Upper lobe of right lung (tissue), 1 donor: ENCODE data around the gene NOS3. TPM values are rescaled to one million over a fixed set of nuclear protein-coding genes. Genes with fewer than 3 reads are reported as not detected.

ENCODE experiments used
- ATAC-seq: fragments of 200-7000 bp; cut with Tn5 transposase; one replicate; pipeline ENCODE4 v1.9.1; 2020; ENCODE audit warnings: mild to moderate bottlenecking, moderate library complexity
- DNase-seq: peaks from one replicate; pipeline ENCODE4 v3.0.0-alpha.2; 2020
- H3K27ac ChIP-seq: fragments of 200-600 bp; one replicate; pipeline ENCODE4 v1.8.0; 2022
- H3K27me3 ChIP-seq: fragments of 200-600 bp; one replicate; pipeline ENCODE4 v1.8.0; 2022; ENCODE audit warnings: mild to moderate bottlenecking
- H3K36me3 ChIP-seq: fragments of 200-600 bp; one replicate; pipeline ENCODE4 v1.8.0; 2022
- H3K4me1 ChIP-seq: fragments of 200-600 bp; one replicate; pipeline ENCODE4 v1.8.0; 2022
- H3K4me3 ChIP-seq: fragments of 200-600 bp; one replicate; pipeline ENCODE4 v1.8.0; 2022; ENCODE audit warnings: mild to moderate bottlenecking
- H3K9me3 ChIP-seq: fragments of 200-600 bp; one replicate; pipeline ENCODE4 v1.8.0; 2022
- intact Hi-C: fragments of 100-400 bp; cut with DNase I; formaldehyde crosslinking; loops from one replicate; pipeline ENCODE4 v1.11.0; 2022
- total RNA-seq: library from RNA; stranded (reverse); fragmentation: NEBNext Ultra II Directional; extraction: Animal tissue kit (Norgen Biotek cat#: 25700); gene quantifications from one replicate; pipeline ENCODE4 v1.2.1, GENCODE V29; 2021
- TF ChIP-seq, protein P1 (sequence below): fragments of 200-600 bp; IDR thresholded peaks from one replicate; pipeline ENCODE4 v1.8.0; 2022; ENCODE audit warnings: antibody characterized with exemption
- donor health status: DM: no; HTN: yes; CAD: no; lungs with severe emphysema.

Gene NOS3
- total RNA-seq, 1 donor from 2014 or later = 42.9 TPM

DNA sequence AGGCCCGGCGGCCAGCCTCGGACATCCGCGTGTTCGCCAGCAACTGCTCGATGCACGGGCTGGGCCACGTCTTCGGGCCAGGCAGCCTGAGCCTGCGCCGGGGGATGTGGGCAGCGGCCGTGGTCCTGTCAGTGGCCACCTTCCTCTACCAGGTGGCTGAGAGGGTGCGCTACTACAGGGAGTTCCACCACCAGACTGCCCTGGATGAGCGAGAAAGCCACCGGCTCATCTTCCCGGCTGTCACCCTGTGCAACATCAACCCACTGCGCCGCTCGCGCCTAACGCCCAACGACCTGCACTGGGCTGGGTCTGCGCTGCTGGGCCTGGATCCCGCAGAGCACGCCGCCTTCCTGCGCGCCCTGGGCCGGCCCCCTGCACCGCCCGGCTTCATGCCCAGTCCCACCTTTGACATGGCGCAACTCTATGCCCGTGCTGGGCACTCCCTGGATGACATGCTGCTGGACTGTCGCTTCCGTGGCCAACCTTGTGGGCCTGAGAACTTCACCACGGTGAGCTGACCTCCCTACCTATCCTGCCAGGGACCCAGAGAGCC is 58.2 kb downstream of the NOS3 start:
- Histone ChIP-seq H3K36me3 (peaks cover 13% of the 10 kb centered on the region), H3K27ac (no peak overlapping the region), H3K9me3 (no peaks in the 10 kb centered on the region), H3K4me3 (no peak overlapping the region), H3K27me3 (no peaks in the 10 kb centered on the region), H3K4me1 (peaks cover 6% of the 10 kb centered on the region)
- no peak for ATAC-seq
- DNase-seq = no peak
- intact Hi-C loops = no loop called here
- TF ChIP-seq, protein P1, sequence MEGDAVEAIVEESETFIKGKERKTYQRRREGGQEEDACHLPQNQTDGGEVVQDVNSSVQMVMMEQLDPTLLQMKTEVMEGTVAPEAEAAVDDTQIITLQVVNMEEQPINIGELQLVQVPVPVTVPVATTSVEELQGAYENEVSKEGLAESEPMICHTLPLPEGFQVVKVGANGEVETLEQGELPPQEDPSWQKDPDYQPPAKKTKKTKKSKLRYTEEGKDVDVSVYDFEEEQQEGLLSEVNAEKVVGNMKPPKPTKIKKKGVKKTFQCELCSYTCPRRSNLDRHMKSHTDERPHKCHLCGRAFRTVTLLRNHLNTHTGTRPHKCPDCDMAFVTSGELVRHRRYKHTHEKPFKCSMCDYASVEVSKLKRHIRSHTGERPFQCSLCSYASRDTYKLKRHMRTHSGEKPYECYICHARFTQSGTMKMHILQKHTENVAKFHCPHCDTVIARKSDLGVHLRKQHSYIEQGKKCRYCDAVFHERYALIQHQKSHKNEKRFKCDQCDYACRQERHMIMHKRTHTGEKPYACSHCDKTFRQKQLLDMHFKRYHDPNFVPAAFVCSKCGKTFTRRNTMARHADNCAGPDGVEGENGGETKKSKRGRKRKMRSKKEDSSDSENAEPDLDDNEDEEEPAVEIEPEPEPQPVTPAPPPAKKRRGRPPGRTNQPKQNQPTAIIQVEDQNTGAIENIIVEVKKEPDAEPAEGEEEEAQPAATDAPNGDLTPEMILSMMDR = no peak

DNA sequence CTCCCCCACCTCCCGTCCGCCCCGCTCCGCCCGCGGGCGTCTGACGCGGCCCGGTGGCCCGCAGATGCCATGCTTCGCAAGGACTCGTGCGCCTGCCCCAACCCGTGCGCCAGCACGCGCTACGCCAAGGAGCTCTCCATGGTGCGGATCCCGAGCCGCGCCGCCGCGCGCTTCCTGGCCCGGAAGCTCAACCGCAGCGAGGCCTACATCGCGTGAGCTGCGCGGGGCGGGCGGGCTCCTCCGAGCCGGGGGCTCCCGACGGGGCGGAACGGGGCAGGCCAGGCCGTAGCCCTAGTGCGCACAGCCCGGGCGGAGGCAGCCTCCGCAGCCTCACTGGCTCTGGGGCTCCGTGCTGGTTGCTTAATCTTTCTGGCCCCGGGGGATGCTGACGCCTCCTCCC is 60.3 kb downstream of the NOS3 start:
- intact Hi-C loops = no loop called here
- Histone ChIP-seq H3K36me3 (no peaks in the 10 kb centered on the region), H3K27me3 (no peaks in the 10 kb centered on the region), H3K9me3 (no peaks in the 10 kb centered on the region), H3K4me3 (no peak overlapping the region), H3K4me1 (peaks cover 6% of the 10 kb centered on the region), H3K27ac (no peak overlapping the region)
- DNase-seq (peak; percentile 79), ATAC-seq (peak; percentile 65)
- TF ChIP-seq, protein P1 = no peak

DNA sequence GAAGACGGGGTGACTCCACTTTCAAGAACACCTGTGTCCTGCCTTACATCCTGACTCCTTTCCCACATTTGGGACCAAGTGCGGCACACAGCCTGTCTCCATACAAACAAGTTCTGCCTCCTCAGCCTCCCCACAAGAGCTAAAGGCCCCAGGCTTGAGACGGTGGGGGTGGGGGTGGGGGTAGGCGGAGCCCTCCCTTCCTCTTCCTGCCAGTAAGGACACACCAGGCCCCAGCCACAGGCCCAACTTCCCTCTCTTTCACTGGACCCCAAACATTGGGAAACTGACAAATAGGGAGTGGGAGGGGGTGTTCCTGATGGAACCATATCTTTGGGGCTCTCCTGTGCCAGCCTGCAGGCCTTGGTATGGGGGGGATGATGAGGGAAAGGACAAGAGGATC is 62.3 kb downstream of the NOS3 start:
- TF ChIP-seq, protein P1 = no peak
- no peaks in the 10 kb centered on the region for H3K9me3 ChIP-seq
- no peak overlapping the region for H3K4me3 ChIP-seq
- H3K27ac ChIP-seq = no peak overlapping the region
- intact Hi-C loops = no loop called here
- H3K27me3 ChIP-seq = no peaks in the 10 kb centered on the region
- no peak for DNase-seq
- no peak for ATAC-seq
- H3K4me1 ChIP-seq = peaks cover 14% of the 10 kb centered on the region
- H3K36me3 ChIP-seq = no peaks in the 10 kb centered on the region

DNA sequence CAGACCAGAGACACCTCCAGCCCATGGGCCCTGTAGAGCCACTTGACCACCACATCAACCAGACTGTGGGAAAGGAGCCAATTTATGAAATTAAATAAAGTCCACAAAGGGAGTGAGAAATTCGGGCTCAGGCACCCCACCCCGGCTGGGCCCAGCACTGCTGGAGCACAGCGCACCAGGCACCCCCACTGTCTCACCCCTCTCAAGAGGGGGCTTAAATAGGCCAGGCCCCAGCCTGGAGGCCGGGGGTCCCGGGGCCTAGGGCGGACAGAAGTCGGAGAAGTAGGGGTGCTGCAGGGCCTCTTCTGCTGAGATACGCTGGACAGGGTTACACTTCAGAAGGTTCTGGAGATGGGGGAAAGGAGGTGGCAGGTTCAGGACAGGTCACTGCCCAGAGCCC is 62.9 kb downstream of the NOS3 start:
- no peak for DNase-seq
- Histone ChIP-seq H3K4me3 (no peak overlapping the region), H3K27me3 (no peaks in the 10 kb centered on the region), H3K9me3 (no peaks in the 10 kb centered on the region), H3K36me3 (no peaks in the 10 kb centered on the region), H3K4me1 (peaks cover 19% of the 10 kb centered on the region), H3K27ac (no peak overlapping the region)
- no peak for ATAC-seq
- TF ChIP-seq, protein P1 = no peak
- intact Hi-C loops = no loop called here

DNA sequence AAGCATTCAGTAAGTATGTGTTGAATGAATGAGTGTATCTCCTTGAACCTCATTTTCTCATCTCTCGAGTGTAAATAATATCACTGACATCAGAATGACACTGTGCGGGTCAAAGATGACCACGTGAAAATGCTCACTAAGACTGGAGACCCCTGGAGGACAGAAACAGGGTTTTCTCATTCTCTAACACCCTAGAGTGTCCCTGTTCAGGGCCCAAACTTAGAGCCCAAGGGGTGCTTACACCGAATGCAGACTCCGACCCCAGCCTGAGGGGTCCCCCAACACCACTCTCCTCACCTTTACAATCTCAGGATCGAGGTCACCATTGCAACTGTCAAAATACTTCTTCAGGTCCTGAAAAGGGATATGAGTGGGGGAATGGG is 65.5 kb downstream of the NOS3 start:
- intact Hi-C loops = no loop called here
- no peak overlapping the region for H3K4me3 ChIP-seq
- ATAC-seq = no peak
- TF ChIP-seq, protein P1 = no peak
- peaks cover 29% of the 10 kb centered on the region for H3K4me1 ChIP-seq
- DNase-seq = no peak
- H3K27ac ChIP-seq = no peak overlapping the region
- H3K27me3 ChIP-seq = no peaks in the 10 kb centered on the region
- H3K36me3 ChIP-seq = no peaks in the 10 kb centered on the region
- H3K9me3 ChIP-seq = no peaks in the 10 kb centered on the region
